Amygdala (tissue), 56 donors: Measurements from ENCODE around the gene ABCC6.
"Not testable (repeated sequence)": the region's sequence is repeated elsewhere in the genome, so short reads cannot be mapped to it uniquely, and the experiment has no call there.

Source experiments
- DNase-seq, 56 donors: peaks; one replicate each; lab custom pipeline; 2025; lab: John Stamatoyannopoulos, UW

Gene ABCC6

DNA sequence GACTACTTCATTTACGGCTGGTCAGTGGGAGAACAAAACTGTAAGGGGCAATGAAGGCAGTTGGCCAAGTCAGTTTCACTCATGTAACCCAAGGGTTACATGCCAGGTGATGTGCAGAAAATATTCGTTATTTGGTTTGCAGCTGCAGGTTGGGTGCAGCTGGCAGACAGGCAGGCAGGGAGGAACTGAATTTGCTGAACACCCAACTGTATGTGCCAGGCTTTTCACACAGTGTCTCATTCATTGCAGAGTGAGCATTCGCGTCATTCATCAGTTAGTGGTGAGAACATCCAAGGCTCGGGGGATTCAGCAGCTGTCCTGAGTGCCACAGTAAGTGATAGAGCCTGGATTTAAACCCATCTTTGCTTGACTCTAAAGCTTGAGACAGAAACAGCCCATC lies 59.7 kb downstream of the ABCC6 start:
- DNase-seq, result peak in 36 of 56 donors; percentile 0 to 75 (median 26)

DNA sequence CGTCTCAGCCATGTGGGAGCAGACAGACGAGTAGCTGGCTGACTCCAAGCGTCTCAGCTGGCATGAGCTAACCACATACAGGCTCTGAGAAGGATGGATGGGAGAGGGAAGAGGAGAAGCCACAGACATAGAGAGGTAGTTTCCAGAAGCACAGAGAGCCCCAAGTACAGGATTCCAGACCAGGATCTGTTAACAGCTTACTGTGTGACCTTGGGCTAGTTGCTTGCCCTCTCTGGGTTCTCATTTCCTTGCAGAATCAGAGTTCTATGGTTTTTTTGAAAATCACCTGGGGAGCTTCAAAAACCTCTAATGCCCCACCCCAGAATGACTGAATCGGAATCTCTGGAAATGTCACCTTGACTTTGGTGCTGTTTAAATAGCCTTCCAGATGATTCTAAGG lies 60.2 kb downstream of the ABCC6 start:
- no peak for DNase-seq

DNA sequence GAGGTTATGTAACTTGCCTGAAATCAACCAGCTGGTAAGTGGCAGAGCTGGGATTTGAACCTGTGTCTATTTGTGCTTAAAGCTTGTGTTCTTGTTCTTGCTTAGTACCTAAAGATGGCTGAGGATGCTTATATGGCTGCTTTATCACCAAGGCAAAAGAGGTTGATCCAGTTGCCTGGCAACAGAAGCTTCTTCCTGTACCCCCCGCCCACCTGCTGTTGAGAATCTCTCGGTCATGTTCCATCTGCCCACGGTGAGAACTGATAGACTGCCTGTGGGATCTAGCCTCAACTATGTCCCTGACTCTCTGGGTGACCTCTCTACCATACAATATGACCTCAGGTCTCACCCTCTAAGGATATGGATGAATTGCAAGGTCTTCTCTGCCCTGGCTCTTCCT lies 60.7 kb downstream of the ABCC6 start:
- no peak for DNase-seq

DNA sequence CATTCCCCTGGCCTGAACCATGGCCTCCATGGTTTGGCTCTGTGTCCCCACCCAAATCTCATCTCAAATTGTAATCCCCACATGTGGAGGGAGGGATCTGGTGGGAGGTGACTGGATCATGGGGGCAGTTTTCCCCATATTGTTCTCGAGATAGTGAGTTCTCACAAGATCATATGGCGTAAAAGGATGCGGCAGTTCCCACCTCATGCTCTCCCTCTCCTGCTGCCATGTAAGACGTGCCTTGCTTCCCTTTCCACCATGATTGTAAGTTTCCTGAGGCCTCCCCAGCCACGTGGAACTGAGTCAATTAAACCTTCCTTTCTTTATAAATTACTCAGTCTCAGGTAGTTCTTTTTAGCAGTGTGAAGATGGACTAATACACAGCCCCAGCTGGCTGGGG lies 61.5 kb downstream of the ABCC6 start:
- DNase-seq, result not testable (repeated sequence)

DNA sequence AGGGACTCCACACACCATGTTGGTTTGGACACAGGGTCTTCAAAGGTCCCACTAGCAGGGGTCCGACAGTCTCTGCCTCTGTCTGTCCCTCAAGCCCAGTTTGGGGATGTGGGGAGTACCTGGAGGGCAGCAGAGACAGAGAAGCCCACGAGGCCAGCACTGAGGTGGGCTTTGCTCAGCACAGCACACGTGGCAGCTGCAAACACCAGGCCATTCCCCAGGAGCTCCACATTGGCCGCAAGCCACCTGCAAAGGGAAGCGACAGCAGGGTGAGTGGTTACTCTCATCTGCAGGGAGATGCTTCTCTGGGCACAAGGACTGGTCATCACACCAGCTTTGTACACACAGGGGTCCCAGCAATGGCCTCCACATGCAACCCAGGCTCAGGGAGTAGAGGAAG lies 62.0 kb downstream of the ABCC6 start:
- no peak for DNase-seq

DNA sequence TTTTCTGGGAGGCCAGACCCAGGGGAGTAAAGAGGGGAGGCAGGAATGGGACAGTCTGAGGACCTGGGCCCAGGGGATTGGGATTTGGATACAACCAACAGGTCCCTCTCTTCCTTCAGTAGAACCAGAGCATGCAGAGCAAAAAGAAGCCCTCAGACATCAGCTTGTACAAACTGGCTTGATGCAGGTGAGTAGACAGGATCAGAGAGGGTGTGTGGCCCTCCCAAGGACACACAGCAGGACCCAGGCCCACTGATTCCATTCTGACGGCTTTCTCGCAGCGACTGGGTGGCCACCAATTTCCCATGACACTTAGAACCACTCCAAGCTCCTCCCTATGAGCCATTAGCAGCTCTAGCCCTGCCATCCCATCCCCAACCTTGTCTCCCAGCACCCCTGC lies 63.6 kb downstream of the ABCC6 start:
- no peak for DNase-seq

DNA sequence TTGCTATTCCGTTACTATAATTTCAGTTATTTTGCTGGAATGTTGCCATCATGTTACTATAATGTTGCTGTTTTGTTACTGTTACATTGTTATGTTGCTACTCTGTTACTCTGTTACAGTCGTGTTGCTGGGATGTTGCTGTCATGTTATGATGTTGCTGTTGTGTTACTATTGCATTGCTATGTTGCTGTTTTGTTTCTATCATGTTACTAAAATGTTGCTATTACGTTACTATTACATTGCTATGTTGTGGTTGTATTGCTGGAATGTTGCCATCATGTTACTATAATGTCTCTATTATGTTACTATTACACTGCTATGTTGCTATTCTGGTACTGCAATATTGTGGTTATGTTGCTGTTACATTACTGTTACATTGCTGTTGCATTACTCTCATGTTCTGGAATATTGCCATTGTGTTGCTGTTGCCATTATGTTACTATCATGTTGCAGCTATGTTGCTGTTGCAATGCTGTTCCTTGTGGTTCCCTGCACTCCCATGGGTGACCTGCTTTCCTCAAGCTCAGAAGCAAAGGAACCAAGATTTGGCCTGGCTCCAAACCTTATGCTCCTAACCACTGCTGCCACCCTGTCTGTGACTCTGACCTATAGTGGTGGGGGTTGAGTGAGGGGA lies 64.4 kb downstream of the ABCC6 start:
- no peak for DNase-seq

DNA sequence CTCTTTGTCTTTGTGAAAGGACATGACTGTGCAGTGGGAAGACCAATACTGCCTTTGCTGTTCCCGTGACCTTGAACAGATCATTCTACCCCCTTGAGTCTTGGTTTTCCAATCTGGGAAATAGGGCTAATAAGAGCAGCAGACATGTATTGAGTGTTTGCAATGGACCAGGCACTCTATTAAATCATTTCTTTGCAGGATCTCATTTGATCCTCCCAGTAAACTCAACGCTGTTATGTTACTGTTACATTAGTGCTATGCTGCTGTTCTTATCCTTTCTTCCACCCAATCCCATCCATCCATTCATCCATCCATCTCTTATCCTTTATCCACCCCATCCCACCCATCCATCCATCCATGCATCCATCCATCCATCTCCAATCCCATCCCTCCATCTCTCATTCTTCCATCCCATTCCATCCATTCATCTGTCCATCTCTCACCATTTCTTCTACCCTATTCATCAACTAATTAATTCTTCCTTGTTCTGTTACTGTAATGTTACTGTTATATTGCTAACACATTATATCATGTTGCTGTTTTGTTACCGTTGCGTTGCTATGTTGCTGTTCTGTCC lies 65.1 kb downstream of the ABCC6 start:
- DNase-seq, result no peak

DNA sequence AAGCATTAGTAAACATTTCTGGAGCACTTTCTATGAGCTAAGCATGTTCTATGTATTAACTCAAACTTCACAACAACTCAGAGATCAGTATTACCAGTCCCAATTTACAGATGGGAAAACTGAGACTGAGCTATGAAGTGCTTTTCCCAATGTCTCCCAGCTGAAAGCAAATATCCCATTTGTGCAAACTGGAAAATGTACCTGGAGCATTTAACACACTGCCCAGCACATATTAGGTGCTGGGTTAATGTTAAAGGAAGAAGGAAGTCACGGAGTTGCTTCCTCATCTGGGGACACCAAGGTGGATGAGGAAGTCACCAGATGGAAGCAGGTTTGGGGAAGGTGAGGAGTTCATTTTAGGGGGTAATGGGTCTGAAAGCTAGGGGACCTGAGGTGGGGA lies 66.1 kb downstream of the ABCC6 start:
- DNase-seq, result no peak

DNA sequence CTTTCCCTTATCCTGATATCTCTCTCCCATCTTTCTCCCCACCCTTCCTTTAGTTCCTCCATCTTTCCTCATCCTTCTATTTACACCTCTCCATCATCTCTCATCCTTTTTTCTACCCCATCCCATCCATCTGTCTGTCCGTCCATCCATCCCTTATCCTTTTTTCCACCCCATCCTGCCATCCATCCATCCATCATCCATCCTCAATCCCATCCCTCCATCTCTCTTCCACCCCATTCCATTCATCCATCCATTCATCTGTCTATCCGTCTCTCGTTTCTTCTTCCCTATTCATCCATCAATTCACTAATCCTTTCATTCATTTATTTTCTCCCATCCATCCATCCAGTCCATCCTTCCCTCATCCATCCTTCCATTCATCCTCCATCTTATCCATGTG lies 68.1 kb downstream of the ABCC6 start:
- DNase-seq, result no peak

DNA sequence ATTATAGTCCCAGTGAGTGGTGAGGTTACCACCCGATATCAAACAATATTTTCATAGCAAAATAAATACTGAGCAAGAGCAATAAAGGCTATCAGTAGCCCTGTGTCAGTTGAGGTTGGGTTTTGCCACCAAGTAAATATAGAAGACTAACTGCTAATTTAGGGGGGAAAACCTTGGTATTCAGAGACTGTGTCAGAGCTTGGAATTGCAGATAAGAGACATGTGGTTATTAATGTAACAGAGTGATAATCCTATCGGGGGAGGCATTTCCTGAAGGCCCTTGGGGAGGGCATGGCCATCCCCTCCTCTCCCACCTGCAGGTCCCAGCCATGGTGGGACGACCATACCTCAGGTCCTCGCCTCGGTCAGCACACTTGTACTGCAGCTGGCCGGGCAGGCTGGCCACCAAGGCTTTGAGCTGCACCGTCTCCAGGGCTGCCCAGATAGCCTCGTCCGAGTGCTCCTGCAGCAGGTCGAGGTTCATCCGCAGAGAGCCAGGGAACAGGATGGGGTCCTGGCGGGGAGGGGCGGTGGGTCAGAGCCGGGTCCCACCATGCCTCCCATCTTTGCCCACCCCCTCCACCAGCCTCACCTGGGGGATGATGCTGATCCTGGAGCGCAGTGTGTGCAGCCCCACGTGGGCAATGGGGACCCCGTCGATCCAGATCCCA lies 68.9 kb downstream of the ABCC6 start:
- DNase-seq, result no peak

DNA sequence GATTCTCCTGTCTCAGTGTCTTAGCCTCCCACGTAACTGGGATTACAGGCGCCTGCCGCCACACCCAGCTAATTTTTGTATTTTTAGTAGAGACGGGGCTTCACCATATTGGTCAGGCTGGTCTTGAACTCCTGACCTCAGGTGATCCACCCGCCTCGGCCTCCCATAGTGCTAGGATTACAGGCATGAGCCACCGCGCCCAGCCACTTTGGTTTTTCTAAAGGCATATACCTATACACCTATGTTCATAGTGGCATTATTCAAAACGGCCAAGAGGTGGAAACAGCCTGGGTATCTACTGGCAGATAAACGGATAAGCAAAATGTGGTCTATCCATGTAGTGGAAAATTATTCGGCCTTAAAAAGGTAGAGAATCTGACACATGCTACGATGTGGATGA lies 70.3 kb downstream of the ABCC6 start:
- DNase-seq, result not testable (repeated sequence)

DNA sequence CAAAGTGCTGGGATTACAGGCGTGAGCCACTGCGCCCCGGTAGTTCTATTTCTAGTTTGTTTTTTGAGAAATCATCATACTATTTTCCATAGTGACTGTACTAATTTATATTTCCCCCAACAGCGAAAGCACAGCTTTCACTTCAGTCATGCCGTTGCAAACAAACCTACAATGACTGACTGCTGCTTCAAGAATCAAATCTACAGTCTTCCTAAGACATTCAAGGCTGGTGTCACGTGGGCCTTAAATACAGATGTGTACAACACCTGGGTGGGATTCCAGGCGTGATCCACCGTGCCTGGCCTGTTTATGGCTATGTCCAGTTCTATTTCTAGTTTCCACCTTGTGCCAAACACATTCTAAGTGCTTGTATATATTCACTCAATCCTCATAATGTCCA lies 72.0 kb downstream of the ABCC6 start:
- DNase-seq, result no peak

DNA sequence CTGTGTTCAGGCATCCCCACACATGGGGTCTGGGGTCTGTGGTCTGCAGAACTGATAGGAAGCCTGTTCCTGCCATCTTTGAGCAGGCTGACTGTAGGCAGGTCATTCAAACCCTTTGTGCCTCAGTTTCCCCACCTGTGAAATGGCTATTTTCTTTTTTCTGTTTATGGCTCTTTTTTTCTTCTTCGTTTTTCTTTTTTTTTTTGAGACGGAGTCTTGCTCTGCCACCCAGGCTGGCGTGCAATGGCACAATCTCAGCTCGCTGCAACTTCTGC lies 72.5 kb downstream of the ABCC6 start:
- DNase-seq, result no peak

DNA sequence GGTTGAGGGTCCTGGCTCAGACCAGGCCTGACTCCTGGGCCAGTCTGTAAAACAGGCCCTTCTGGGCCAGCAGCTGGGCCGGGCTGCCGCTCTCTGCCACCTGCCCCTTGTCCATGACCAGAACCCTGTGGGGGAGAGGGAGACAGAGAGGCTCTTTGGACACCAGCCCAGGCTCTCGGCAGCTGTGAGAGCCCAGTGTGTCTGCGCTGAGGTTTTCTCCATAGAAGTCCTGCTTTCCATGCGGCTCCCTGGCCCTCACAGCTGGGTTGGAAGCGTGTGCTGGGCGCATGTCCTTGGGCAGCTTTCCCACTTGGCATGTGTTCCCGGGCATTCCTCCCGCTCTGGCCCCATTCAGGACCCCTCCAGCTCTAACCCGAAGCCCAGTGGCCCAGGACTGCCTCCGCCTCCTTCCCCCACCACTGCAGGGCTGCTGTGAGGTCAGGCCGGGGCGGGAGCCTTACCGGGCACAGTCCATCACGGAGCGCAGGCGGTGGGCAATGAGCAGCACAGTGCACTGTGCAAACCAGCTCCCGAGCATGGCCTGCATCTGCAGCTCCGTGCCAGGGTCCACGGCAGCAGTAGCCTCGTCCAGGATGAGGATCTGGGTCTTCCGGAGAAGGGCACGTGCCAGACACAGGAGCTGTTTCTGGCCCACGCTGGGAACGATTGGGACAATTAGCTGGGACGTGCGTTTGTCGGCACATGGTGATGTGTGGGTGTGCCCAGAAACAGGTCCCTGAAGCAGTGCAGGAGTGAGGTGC lies 73.0 kb downstream of the ABCC6 start:
- peak in 55 of 56 donors; percentile 20 to 94 (median 79) for DNase-seq

DNA sequence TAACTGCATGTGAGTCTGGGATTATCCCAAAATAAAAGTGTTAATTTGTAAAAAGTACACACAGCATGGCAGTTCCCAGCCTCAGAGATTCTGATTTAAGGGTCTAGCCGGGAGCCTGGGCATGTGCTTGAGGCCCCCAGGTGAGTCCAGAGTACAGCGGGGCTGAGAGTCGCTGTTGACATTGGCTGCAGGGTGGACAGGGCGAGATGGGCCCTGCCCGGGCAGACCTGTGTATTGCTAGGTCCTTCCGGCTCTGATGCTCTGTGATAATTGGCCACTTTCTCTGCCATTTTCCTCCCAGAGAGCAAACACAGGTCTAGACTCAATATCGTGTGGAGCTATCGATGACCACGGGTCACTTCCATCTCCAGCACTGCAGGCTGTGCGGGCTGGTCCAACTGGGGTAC lies 73.6 kb downstream of the ABCC6 start:
- DNase-seq, result no peak

DNA sequence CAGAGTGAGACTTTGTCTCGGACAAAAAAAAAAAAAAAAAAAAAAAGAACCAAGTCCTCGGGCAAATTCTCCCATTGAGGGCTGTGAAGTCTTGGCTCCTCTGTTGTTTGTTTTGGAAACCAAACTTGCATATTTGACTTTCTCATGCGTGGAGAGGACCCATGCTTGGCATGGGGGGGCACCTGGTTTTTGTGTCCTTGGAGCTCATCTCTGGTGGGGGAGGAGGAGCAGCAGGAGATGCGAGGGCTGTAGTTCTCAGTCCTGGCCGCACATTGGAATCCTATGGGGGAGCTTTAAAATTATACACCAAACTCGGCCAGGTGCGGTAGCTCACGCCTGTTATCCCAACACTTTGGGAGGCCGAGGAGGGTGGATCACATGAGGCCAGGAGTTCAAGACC lies 74.5 kb downstream of the ABCC6 start:
- DNase-seq, result no peak

DNA sequence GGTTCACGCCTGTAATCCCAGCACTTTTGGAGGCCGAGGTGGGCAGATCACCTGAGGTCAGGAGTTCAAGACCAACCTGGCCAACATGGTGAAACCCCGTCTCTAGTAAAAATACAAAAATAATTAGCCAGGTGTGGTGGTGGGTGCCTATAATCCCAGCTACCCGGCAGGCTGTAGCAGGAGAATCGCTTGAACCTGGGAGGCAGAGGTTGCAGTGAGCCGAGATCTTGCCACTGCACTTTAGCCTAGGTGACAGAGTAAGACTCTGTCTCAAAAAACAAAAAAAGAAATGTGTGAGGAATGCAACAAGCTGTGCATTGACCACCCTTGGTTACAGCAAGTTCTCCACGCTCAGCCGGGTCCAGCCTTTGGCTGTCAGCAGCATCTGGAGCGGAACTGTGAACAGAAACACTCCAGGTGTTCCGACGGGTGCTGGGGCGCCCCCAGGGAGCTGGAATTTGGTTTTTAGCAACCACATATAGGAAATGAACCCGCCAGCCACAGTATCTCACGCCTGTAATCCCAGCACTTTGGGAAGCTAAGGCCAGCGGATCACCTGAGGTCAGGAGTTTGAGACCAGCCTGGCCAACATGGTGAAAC lies 75.2 kb downstream of the ABCC6 start:
- DNase-seq, result not testable (repeated sequence)

DNA sequence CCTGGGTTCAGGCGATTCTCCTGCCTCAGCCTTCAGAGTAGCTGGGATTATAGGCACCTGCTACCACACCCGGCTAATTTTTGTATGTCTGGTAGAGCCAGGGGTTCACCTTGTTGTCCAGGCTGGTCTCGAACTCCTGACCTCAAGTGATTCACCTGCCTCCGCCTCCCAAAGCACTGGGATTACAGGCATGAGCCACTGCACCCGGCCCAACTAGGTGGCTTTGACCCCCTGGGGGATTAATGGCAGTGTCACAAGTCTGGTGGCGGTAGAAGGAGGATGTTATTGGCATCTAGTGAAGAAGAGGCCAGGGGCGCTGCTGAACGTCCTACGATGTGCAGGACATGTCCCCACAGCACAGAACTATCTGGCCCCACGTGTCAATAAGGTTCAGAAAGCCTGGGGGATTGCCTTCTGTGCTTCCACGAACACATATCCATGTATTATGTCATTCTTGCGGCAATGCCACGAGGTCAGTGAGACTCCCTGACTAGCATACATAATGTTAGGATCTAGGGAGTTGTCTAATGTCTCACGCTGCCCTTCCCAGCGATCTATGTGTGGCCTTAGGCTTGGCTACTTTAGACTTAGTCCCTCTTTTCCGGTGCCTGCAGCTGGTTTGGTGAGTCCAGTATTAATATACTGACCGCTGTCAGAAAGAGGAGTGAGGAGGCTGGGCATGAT lies 75.8 kb downstream of the ABCC6 start:
- DNase-seq, result no peak

DNA sequence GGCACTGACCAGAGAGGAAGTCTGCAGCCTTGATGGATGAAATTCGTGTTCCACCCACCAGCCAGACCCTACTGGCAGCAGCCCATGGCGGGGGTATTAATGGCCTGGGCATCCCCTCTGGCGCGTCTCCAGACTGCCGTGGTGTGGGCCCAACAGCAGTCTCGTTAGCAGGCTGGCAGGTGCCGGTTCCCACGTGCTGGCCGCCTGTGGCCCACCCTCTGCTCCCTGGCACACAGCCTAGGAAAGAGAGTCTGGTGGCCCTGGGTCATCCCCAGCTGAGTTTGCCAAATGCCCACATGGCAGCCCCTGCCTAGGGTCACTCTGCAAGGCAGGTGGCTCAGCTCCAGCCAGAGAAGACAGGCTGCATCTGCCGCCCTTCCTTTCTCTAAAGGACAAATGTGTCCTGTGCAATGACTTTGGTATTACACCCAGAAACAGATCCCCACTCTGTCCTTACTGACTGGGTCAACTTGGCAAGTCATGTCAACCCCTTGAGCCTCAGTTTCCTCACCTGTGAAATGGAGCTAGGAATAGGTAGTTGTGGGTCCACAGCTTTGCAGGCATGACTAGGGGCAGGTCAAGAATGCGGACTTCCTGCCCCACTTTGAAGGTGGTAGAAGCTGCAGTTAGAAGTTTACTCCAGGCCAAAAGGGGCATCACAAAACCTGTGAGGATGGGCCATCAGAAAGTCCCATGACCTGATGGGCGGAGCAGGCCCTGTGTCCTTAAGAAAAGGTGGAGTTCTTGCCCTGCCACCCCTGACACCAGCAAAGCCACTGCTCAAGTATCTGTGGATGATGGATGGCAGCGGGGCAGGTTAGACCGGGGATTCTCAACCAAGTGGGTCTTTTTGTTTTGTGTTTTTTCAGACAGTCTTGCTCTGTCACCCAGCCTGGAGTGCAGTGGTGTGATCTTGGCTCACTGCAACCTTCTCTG lies 76.6 kb downstream of the ABCC6 start:
- DNase-seq, result peak in 1 of 56 donors; percentile 14
